DND-41 (cell line): ENCODE results near the gene SLC39A10.

Source experiments
- EZH2 ChIP-seq: IDR thresholded peaks from 3 replicates; pipeline ENCODE4 v1.6.1; 2012; ENCODE audit warnings: borderline replicate concordance, low read depth, mild to moderate bottlenecking, moderate library complexity, low read length, inconsistent platforms; ENCODE audit not compliant: severe bottlenecking
- TF ChIP-seq, protein P1 (sequence below): IDR thresholded peaks from 2 replicates; pipeline ENCODE4 v1.5.1; 2012; ENCODE audit warnings: borderline replicate concordance, low read length, moderate library complexity, mild to moderate bottlenecking; ENCODE audit not compliant: poor library complexity, severe bottlenecking; ENCODE audit errors: extremely low read depth

GRCh38 chr2:195686564-195686963 lies 29.5 kb downstream of the SLC39A10 start:
- TF ChIP-seq, protein P1, sequence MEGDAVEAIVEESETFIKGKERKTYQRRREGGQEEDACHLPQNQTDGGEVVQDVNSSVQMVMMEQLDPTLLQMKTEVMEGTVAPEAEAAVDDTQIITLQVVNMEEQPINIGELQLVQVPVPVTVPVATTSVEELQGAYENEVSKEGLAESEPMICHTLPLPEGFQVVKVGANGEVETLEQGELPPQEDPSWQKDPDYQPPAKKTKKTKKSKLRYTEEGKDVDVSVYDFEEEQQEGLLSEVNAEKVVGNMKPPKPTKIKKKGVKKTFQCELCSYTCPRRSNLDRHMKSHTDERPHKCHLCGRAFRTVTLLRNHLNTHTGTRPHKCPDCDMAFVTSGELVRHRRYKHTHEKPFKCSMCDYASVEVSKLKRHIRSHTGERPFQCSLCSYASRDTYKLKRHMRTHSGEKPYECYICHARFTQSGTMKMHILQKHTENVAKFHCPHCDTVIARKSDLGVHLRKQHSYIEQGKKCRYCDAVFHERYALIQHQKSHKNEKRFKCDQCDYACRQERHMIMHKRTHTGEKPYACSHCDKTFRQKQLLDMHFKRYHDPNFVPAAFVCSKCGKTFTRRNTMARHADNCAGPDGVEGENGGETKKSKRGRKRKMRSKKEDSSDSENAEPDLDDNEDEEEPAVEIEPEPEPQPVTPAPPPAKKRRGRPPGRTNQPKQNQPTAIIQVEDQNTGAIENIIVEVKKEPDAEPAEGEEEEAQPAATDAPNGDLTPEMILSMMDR, result no peak
- TF ChIP-seq EZH2, result no peak
